ENCODE data around the gene SELENON. TPM values are rescaled to one million over a fixed set of nuclear protein-coding genes. Genes with fewer than 3 reads are reported as not detected.

The SELENON gene
- total and polyA plus RNA-seq, 2 experiments from 2014 or later: 26.7 to 37.7 TPM

DNA sequence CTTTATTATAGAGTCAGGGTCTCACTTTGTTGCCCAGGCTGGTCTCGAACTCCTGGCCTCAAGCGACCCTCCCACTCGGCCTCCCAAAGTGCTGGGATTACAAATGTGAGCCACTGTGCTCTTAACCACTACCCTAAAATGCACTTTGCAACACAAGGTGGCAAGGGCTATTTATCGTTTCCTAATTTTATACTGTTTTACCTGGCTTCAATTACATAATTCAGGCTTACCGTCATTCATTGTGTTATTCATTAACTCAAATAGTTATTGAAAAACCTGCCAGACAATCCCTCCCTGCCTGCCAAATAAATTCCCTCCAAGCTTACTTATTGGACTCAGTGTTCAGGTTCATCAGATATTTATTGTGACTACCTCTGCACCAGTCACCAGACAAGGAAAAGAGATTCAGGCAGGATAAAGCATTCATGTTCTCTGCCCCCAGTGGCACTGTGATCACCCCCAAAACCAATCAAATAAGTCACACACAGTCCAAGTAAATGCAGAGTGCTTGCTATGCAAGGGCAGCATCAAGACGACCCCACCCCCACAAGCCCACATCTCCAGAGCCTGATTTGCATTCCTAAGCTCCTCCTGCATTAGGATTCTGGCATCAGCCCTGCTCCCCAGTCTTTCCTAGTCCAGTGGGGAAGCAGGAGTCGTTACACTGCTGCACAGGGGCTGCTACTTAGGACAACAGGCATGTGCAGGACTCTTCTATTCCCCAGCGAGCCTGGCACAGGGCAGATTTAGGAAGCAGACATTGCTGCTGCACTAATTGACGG lies 67.4 kb downstream of the SELENON start:
- Histone ChIP-seq H3K9me2 (replicated peaks; ENCODE audit: insufficient read depth) (no peaks in the 10 kb centered on the region), H3K27ac (peak overlapping the region; percentile 57), H3K4me3 (no peak overlapping the region), H4K20me1 (ENCODE audit: insufficient read depth, poor library complexity, severe bottlenecking) (no peaks in the 10 kb centered on the region), H3K9me3 (ENCODE audit: low read depth) (no peaks in the 10 kb centered on the region), H3K27me3 (no peaks in the 10 kb centered on the region), H2AFZ (no peak overlapping the region), H3K4me1 (ENCODE audit: insufficient read depth) (peaks cover 25% of the 10 kb centered on the region), H3K4me2 (peak overlapping the region; percentile 47), H3K36me3 (replicated peaks; ENCODE audit: insufficient read depth, low read depth) (no peaks in the 10 kb centered on the region), H3K79me2 (peaks cover 10% of the 10 kb centered on the region)
- TF ChIP-seq EZH2phosphoT487 (IDR thresholded peaks at IDR 0.05; ENCODE audit: low read depth, severe bottlenecking, unreplicated experiment) (no peak), EZH2 (IDR thresholded peaks at IDR 0.05; ENCODE audit: borderline replicate concordance) (no peak)
- TF ChIP-seq, protein P1, sequence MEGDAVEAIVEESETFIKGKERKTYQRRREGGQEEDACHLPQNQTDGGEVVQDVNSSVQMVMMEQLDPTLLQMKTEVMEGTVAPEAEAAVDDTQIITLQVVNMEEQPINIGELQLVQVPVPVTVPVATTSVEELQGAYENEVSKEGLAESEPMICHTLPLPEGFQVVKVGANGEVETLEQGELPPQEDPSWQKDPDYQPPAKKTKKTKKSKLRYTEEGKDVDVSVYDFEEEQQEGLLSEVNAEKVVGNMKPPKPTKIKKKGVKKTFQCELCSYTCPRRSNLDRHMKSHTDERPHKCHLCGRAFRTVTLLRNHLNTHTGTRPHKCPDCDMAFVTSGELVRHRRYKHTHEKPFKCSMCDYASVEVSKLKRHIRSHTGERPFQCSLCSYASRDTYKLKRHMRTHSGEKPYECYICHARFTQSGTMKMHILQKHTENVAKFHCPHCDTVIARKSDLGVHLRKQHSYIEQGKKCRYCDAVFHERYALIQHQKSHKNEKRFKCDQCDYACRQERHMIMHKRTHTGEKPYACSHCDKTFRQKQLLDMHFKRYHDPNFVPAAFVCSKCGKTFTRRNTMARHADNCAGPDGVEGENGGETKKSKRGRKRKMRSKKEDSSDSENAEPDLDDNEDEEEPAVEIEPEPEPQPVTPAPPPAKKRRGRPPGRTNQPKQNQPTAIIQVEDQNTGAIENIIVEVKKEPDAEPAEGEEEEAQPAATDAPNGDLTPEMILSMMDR (IDR thresholded peaks at IDR 0.05; ENCODE audit: poor library complexity): no peak
- 65% methylated on average over 9 of the region's 9 CpGs for WGBS (ENCODE audit: low lambda C conversion rate, missing lambda C conversion rate)
- no peak for DNase-seq (ENCODE audit: low spot score)

Other genes with a start within 250 kb of the SELENON start
- 19.9 and 20.6 TPM in 2 replicates for gene MAN1C1, start 183.4 kb upstream of the SELENON start, total RNA-seq
- 24.6 and 29.3 TPM in 2 replicates for gene MAN1C1, start 183.4 kb upstream of the SELENON start, polyA plus RNA-seq
- 59.5 and 62.6 TPM in 2 replicates for gene MTFR1L, start 19.8 kb downstream of the SELENON start, total RNA-seq
- gene MTFR1L, start 19.8 kb downstream of the SELENON start, polyA plus RNA-seq: 90.7 and 103 TPM in 2 replicates
- gene AUNIP, start 59.3 kb downstream of the SELENON start, total RNA-seq: 1.3 and 2.4 TPM in 2 replicates
- gene AUNIP, start 59.3 kb downstream of the SELENON start, polyA plus RNA-seq: 0.41 and 2.4 TPM in 2 replicates
- 21.5 and 27.0 TPM in 2 replicates for gene PAQR7, start 75.5 kb downstream of the SELENON start, total RNA-seq
- 3.3 and 4.8 TPM in 2 replicates for gene PAQR7, start 75.5 kb downstream of the SELENON start, polyA plus RNA-seq
- gene STMN1, start 106.2 kb downstream of the SELENON start, total RNA-seq: 91.6 and 104 TPM in 2 replicates
- 338 and 395 TPM in 2 replicates for gene STMN1, start 106.2 kb downstream of the SELENON start, polyA plus RNA-seq
- 19.6 and 24.6 TPM in 2 replicates for gene PAFAH2, start 197.9 kb downstream of the SELENON start, total RNA-seq
- gene PAFAH2, start 197.9 kb downstream of the SELENON start, polyA plus RNA-seq: 22.7 TPM in 2 replicates
- 0.17 and 0.84 TPM in 2 replicates for gene EXTL1, start 221.6 kb downstream of the SELENON start, total RNA-seq
- gene EXTL1, start 221.6 kb downstream of the SELENON start, polyA plus RNA-seq: 1.3 and 1.6 TPM in 2 replicates
- 1.8 and 6.6 TPM in 2 replicates for gene SLC30A2, start 245.9 kb downstream of the SELENON start, total RNA-seq
- 4.5 and 4.8 TPM in 2 replicates for gene SLC30A2, start 245.9 kb downstream of the SELENON start, polyA plus RNA-seq

Measured in hepatocyte (in vitro differentiated cells).